Heart left ventricle (tissue), 13 donors: ENCODE results near the gene IL4R.

ENCODE experiments used
- CTCF ChIP-seq, 12 donors: fragments of 200-600 bp; sonication (generic) in 4 of 12; IDR thresholded peaks; one replicate each; pipeline versions ENCODE4 v1.5.0 to v1.8.0; 2018 to 2022; ENCODE audit warnings: antibody characterized with exemption in 12 of 12, mild to moderate bottlenecking in 5 of 12
- POLR2A ChIP-seq, 2 donors: fragments of 450-650 bp; IDR thresholded peaks; one replicate each; pipeline ENCODE4 v1.6.1; 2017; ENCODE audit warnings: antibody characterized with exemption in 2 of 2, mild to moderate bottlenecking in 2 of 2, moderate library complexity in 2 of 2
- donor health status: ischemic (EF 13 %, LVEDD 7.1; RV severe dilation, severe dysfunction).
- donor health status: DM: no; HTN: yes; CAD: no.
- donor health status: DM: no; HTN: no; CAD: no.
- donor health status: ischemic (EF 25% LVEDD 6.9; RV normal size, moderate dysfunction).
- donor health status: ischemic (EF 25% LVEDD 5.7; RV mildly dilated, moderate dysfunction).
- donor health status: ischemic (EF 35%, LVEDD 5.7; RV mildly dilated, moderate dysfunction).
- donor health status: nonischemic (EF 11% LVEDD 7.7; RV severe dilation, severe dysfunction).
- donor health status: DM: yes; HTN: yes; CAD: no.
- donor health status: PGD.
- donor health status: ischemic (EF 29% LVEDD 5.4; RV normal size, mild dysfunction).
- donor health status: nonischemic (EF 23%, LVEDD 6.1; RV moderate dilation, normal function).

DNA sequence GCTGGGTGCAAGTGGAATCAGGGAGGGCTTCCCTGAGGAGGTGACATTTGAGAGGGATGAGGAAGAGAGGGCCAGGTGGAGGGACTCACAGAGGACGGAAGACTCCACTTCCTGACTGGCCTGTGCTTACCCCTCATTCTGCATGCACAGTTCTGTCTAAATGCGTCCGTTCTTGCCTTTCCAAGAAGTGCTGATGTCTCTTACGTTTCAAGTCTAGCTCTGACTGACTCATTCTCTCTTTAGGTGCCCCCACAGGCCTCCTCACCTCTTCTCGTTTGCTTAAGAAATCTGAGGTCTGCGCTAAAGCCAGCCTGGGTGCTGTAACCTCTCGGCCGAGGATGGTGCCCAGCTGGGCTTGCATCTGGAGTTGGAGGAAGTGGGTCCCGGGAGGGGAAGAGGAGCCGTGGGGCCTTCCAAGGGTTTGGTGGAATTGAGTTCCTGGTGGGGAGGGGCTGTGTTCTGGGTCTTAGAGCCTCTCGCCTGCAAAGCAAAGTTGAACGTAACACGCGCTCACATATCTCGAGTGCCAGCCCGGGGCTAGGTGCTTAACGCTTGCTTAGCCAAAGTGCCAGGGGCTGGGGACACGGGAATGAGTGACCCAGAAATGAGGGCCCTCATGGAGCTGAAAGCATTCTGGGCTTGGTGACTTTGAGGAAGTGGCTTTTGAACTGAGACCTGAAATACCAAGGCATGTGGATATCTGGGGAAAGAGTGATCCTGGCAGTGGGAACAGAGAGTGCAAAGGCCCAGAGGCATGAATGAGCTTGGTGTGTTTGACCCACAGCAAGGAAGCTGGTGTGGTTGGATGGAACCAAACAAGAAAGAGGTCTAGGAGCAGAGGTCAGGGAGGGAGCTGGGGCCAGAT, 4.8 kb downstream of the IL4R start:
- TF ChIP-seq CTCF (IDR thresholded peaks at IDR 0.05) (no peak), POLR2A (IDR thresholded peaks at IDR 0.05) (no peak)
